GM12891 (cell line): ENCODE data around the gene MAPK1.

Source experiments
- PAX5 ChIP-seq: IDR thresholded peaks from 2 replicates; pipeline ENCODE4 v1.6.1; 2011; ENCODE audit warnings: low read length, moderate library complexity, mild to moderate bottlenecking; ENCODE audit not compliant: insufficient read depth, severe bottlenecking
- POLR2A ChIP-seq: IDR thresholded peaks from 2 replicates; pipeline ENCODE4 v1.6.1; 2011; ENCODE audit warnings: low read depth, low read length, control low read depth
- POLR2AphosphoS5 ChIP-seq: IDR thresholded peaks from 2 replicates; pipeline ENCODE4 v1.6.1; 2011; ENCODE audit warnings: low read depth, low read length, control low read depth
- POU2F2 ChIP-seq: IDR thresholded peaks from 2 replicates; pipeline ENCODE4 v1.6.1; 2011; ENCODE audit warnings: low read depth, mild to moderate bottlenecking, control low read depth, low read length, moderate library complexity
- SPI1 ChIP-seq: IDR thresholded peaks from 2 replicates; pipeline ENCODE4 v1.6.1; 2011; ENCODE audit warnings: low read depth, low read length, control low read depth
- TAF1 ChIP-seq: IDR thresholded peaks from 2 replicates; pipeline ENCODE4 v1.6.1; 2011; ENCODE audit warnings: low read depth, low read length, control low read depth

GRCh38 chr22:21709688-21710087 is 157.8 kb downstream of the MAPK1 start:
- TF ChIP-seq TAF1 (no peak), POLR2A (no peak), POLR2AphosphoS5 (no peak), POU2F2 (no peak), SPI1 (no peak), PAX5 (no peak)
